Activated T-cell treated with anti-CD3 and anti-CD28 coated beads for 4 hours (primary cell): ENCODE results near the gene IPO9.
"Not testable (repeated sequence)": the region's sequence is repeated elsewhere in the genome, so short reads cannot be mapped to it uniquely, and the experiment has no call there.

Experiments used
- DNase-seq: peaks from one replicate; pipeline ENCODE4 v3.0.0-alpha.2; 2020

IPO9 gene

DNA sequence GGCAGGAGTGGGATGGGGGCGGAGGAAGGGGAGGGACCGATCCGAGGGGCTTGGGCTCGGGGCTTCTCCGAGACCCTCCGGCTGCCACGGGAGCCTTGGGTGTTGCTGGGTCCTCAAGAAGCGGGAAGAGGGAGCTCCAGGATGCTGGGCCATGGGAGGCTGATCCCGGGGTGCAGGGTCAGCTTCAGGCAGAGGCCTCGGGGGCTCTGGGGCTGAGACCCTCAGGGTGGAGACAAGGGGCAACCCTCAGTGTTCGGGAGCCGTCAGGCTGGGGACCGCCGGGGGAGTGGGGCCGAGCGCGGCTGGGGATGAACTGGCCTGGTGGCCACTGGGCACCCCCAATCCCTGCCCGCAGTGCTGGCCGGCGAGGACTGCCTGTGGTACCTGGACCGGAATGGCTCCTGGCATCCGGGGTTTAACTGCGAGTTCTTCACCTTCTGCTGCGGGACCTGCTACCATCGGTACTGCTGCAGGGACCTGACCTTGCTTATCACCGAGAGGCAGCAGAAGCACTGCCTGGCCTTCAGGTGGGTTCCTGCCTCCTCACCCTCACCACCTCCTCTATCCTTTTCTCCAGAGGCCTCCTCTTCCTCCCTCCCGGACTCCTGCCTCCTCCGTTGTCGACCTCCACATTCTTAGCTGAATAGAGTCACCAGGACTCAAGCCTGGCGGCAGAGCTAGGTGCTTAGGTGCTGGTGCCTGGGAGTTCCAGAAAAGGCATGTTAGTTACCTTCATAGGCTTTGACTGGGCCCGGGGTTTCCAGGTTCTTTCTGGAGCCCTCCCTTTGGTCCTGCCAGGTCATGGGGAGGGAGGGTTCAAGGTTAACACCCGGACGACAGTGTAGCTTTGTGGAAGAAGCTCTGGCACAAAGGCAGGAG is 60.4 kb downstream of the IPO9 start:
- DNase-seq, result no peak

DNA sequence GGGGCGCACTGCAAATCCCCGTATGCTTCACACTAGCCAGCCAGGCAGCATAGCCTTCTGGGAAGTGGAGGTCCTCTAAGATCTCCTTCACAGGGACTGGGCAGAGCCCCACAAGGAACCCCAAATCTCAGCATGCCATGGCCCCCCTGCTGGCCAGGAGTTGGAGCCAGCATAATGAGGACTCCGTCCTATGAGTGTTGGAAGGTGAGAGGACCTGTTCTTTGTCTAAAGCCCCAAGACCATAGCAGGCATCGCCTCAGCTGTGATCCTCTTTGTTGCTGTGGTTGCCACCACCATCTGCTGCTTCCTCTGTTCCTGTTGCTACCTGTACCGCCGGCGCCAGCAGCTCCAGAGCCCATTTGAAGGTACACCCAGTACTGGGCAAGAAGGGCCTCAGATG is 61.3 kb downstream of the IPO9 start:
- no peak for DNase-seq

DNA sequence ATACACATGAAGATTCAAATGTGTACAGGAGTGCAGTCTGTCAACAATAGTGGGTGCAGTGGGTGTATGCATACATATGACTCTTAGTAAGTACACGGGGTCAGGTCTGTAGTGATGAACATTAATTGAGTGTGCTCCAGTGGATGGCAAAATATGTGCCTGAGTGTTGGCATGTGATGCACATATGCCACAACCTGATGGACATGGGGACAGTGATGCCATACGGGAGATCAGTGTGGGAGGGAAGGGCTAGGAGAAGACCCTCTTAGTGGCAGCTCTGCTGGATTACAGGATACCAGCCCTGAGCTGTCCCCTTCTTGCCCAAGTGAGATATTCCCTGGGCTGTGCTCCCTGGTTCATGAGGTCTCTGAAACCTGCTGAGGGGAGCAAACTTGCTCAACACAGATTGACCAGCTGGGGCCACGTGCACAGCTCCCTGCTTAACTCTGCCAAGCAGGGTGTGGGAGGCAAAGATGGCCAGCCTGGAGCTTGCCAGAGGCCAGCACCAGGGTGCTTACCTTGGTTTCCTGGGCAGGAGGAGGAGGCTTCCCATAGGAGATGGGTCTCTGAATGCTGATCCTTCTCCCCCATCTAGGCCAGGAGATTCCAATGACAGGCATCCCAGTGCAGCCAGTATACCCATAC is 62.0 kb downstream of the IPO9 start:
- no peak for DNase-seq

DNA sequence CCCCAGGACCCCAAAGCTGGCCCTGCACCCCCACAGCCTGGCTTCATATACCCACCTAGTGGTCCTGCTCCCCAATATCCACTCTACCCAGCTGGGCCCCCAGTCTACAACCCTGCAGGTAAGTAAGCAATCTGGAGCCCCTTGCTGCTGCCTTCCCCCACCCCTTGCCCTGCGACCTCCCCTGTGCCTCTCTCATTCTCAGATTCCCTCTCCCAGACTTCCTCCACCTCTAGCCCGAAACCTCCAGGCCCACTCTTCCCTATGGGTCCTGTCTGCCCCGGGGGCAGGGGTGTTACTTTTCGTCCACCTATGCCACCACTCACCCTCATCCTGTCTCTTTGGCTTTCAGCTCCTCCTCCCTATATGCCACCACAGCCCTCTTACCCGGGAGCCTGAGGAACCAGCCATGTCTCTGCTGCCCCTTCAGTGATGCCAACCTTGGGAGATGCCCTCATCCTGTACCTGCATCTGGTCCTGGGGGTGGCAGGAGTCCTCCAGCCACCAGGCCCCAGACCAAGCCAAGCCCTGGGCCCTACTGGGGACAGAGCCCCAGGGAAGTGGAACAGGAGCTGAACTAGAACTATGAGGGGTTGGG is 62.6 kb downstream of the IPO9 start:
- no peak for DNase-seq

DNA sequence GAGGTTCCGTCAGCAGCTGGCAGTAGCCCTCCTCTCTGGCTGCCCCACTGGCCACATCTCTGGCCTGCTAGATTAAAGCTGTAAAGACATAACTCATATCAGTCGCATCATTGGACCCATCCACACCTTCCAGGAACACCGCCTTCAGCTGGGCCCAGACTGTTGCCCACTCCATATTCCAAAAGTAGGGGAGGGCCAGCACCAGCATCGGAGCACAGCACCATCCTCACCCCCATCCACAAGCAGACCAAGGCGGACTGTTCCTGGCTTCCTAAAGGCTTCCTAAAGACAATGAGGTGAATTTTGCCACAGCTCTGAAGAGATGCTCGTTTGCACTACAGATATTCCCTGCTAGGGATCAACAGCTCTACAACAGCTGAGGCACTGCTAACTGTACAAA is 63.3 kb downstream of the IPO9 start:
- DNase-seq, result no peak

DNA sequence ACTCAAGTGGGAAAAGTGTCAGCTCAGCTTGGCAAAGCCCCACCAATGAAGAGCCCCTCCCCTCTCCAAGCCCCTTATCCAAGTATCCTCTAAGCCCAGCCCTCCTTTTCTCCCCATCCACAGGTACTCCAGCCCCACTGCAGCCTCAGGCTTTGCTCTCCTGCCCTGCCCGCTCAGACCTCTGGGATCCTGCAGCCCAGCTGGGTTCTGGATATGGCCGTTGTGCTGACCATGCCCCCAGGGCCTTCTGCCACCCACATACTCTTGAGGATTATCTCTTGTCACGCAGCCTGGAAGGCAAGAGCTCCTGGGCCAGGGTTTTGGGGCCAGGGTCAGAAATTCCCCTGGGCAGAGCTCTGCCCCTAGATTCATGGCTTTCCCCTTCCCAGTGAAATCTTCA is 64.5 kb downstream of the IPO9 start:
- no peak for DNase-seq

DNA sequence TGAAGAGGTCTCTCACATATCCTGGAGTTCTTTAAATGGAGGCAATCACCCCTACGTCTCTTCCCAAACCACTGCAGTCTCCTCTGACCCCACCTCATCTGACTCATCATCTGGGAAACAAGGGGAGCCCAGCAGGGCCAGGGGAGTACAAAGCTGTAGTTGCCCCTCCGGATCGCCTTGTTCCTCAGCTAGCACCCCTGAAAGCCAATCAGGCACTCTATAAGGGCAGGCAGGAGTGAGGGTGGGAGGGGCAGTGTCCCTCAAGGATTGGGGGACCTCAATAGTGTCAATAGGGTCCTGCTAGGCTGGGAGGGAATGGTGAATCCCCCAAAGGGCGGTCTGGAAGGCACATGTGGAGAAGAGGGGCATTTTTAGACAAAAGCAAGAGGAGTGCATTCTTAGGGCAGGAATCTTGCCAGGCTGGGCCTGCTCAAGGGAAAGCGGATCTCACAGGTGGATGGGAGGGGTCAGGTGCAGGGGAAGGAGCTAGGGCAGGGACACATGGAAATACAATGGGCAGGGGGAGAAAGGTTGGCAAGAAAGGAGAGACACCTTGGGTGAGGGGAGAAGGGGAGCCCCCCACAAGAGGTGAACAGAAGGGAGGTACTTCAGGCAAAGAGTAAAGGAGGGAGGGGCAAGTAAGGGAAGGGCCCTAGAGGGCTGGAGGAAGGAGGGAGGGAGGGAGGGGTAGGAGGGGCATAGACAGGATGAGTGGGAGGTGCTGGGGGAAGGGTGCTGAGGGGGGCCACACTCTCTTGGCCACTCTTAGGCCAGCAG is 65.6 kb downstream of the IPO9 start:
- no peak for DNase-seq

DNA sequence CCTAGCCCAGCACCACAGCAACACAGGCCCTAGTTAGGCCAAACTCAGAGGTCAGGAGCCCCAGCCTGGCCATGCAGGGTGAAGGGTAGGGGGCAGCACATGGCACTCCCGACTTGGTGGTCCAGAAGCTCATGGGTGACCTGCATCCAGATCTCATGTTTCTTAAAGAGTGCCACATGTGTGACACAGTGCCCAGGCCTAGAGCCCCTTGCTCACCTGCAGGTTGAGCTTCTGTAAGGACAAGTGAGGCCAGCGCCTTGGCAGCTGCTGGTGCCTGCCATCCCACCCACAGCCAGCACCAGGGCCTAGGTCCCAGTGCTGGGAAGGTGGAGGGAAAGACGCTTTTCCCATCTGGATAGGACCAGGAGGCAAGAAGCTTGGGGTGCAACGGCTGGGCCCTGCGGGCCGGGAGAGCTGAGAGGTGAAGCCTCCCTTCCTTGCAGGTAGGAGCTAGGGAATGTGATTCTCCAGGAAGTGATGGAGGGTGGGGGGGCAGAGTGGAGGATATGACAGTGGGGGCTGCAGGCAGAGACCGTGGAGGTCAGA is 66.2 kb downstream of the IPO9 start:
- DNase-seq, result no peak

DNA sequence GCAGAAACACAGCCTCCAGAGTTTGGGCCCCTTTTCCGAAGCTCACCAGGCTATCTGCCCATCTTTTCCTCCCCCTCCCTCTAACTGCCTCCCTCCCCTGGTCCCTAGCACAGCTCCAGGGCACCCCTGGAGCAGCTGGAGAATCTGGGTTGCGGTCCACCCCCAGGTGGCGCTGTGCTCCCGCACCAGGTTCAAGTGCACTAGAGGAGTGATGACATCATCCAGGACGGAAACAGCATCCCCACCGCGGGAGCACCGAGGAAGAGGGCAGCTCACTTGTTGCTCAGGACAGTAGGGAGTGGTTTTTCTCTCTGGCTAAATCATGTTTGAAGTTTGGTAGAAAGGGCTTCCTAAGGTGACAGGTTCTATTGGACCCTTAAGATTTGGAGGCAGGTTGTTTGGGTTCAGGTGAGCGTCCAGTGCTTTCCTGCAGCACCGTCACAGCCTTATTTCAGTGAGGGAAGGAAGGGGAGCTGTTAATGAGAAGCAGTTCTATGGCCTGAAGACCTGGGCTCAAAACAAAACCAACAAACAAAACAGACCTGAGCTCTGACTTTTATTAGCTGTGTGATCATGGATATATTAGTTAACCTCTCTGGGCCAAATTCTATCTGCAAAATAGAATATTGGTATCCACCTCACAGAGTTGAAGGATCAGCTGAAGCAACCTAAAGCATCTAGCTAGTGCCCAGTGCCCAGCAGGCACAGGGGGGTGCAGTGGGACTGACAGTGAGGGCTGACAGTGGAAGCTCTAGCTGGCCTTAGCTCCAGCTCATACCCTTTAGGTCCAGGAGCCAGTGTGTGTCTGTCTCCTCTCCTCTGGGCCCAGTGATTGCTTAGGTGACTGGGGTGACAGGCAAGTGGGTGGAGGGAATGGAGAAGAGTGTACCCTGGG is 67.2 kb downstream of the IPO9 start:
- peak; percentile 63 for DNase-seq

DNA sequence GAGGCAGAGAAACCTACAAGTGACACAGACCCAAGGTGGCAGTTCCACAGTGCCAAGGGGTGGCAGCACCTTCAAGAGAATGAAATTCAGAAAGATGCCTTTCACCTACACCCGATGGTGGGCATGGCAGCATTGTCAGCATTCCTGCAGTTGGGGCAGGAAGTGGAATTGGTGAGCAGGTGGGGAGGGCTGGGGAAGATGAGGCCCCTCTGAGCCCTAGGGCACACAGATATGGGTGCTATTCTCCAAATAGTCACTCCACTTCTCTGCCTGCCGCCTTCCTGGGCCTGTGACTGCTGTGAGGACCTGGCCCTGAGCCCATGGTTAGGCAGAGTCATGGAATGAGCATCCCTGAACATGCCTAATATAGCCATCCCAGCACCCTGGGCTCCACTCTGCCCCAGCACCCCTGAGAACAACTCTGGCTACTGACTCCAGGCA is 68.0 kb downstream of the IPO9 start:
- no peak for DNase-seq

DNA sequence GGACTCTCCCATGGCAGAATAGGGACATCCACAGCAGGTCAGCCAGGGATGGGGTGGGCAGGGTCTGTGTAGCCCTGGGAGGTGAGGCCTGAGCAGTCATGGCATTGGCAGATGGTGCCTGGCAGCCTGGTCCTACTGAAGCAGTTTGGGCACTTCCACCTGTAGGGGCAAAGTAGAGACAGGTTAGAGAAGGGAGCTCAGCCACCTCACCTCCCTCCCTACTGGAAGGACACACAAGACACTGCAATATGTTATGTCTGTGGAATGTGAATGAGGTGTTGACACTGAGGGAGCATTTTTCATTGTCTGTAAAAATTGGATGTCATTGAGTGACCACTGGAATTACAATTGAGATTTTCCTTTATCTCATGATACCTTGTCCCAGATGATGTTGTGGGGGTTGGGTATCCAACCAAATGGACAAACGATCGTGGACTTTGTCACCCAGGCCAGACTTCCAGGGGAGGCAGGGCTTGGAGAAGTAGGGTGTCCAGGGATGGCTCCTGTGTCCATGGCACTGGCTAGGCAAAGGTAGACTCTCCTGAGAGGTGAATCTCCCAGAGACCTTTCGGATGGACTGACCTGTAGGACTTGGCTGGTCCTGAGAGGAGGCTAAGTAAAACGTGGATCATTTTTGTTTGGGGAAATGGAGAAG is 69.4 kb downstream of the IPO9 start:
- DNase-seq, result no peak

DNA sequence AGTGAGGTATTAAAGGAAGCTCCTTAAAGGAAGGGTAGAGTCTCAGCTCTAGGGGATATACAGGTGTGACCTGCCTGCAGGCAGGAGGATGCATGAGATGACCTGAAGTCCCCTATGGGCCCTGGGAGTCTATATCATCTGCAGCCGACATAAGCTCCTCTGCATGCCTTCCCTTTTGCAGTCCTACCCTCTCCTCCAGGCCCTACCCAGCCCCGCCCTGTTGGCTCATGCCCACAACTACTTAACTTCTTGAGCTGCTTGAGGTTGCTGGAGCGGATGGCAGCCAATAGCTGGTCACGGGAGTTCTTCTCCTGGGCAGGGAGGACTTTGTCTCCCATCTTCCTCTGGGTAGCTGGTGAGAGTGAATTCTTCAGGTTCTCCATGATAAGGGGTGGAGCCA is 70.0 kb downstream of the IPO9 start:
- no peak for DNase-seq

DNA sequence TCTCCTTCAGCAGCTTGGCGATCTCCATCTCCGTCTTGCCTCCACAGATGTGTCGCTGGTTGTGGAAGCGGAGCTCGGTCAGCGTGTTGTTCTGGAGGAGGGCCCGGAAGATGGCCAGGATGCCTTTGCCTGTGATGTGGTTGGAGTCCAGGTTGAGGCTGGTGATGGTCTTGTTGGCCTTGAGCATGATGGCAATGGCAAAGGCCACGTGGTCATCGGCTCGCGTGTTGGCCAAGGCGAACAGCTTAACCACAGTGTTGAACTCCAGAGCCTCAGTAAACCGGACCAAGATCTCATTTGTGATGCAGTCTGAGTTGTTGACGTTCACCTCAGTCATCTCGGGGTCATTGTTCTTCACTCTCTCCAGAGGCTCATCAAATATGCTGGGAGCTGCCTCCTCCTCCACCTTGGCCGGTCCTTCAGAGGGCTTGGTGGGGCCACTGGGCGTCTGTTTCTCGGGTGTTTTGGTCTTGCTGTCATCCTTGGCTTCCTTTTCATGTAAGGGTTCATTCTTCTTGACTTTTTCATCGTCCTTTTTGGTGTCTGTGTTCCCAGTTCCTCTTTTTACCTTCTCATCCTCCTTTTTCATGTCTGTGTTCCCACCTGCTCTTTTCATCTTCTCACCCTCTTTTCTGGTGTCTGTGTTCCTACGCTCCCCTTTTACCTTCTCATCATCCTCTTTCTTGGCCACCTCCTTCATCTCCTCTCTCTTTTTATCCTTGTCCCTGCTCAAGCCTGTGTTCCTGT is 70.9 kb downstream of the IPO9 start:
- DNase-seq, result no peak

DNA sequence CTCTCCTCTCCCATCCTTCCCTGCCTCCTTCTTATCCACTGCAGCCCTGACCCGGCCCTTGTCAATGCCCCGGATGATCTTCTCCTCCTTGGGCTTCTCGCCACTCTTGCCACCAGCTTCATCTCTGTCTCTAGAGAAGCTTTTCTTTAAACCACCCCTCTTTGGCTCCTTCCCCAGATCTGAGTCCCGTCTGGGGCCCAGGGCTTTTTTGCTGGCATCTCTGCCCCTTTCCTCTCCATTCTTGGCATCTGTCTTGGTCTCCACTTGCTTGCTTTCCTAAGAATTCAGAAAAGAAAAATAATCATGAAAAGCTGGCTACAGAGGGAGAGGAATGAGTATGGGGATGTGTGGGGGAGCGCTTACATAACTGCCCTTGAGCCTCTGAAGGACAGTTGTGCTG is 71.5 kb downstream of the IPO9 start:
- no peak for DNase-seq

DNA sequence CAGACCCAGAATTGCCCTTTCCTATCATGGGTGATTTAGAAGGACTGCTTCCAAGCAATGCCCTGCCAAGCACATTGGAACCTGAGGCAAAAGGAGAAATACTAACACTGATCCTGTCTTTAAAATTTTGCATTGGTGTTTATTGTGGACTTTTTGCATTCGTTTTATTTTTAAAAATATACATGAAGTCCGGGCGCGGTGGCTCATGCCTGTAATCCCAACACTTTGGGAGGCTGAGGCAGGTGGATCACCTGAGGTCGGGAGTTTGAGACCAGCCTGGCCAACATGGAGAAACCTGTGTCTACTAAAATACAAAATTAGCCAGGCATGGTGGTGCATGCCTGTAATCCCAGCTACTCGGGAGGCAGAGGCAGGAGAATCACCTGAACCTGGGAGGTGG is 72.1 kb downstream of the IPO9 start:
- DNase-seq, result not testable (repeated sequence)

DNA sequence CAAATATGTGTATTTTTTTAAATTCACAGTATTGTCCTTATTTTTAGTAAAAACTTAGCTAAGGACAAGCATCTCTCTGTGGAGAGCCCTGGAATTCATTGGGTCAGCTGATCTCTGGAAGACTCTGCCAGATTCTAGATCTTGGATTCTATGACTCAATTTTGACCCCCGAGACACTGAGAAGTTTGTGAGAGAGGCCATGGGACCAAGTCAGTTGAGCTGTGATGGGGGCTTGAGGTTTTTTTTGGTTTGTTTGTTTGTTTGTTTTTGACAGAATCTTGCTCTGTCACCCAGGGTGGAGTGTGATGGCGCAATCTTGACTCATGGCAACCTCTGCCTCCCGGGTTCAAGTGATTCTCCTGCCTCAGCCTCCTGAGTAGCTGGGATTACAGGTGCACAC is 73.2 kb downstream of the IPO9 start:
- no peak for DNase-seq

DNA sequence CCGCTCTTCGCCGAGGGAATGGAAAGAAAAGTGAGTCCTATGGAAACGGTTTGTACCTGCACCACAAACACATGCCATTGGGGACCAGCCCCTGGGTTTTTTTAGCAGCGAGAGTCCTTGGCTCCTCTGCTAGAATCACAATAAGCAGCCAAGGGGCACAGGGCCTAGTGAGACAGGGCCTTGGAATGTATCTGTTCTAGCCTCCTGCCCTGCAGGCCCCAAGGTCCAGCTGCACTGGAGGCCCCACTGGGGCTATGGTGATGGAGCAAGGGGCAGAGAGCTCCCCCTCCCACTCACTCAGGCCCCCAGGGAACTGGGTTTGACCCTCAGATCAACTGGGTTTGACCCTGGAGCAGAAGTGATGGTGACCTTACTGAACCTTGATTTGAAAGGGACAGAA is 74.2 kb downstream of the IPO9 start:
- DNase-seq, result no peak

DNA sequence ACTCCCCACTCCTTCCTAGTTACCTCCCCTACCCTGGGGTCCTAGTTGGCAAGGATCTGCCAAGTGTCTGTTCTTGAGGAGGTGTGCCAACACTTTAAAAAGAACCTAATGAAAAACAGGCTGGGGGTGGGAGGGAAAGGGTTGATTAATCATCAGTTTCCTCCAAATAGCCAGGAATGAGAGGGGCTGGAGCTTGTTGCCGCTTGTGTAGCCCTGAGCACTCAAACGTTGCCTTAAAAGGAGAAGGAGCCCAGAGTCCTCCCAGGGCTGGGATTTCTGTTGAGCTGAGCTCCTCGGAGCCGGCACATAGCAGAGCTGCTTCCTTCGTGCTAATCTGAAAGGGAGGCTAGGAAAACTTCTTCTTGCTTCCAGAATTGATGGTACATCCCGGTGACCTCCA is 75.6 kb downstream of the IPO9 start:
- DNase-seq, result no peak

DNA sequence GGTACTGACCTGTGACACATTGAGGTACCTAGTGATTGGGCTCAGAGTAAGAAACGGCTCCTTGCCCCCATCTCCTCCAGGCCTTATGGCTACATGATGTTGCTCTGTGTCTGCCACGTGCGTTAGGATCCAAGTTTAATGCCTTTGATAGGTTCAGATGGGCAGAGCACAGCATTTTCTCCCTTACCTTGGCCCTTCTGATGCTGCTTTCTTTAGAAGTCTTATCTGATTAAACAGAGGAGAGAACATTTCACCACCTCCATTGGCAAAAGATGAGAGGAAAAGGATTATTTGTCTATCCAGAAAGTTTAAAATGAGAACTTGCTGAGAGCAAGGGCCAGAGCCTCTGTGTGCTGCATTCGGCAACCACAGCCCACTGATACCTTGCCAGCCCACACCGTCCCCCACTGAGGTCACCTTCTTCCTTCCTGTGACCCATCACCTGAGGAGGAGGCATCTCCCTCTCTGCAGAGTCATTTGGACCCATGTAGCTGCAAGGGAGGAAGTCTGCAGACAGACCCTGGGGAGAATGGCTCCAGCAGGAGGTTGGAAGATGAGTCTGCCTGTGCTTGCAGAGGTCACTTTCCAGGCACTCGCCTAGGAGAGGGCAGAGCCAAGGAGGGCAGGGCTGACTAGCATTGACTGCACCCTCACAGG is 76.4 kb downstream of the IPO9 start:
- no peak for DNase-seq

DNA sequence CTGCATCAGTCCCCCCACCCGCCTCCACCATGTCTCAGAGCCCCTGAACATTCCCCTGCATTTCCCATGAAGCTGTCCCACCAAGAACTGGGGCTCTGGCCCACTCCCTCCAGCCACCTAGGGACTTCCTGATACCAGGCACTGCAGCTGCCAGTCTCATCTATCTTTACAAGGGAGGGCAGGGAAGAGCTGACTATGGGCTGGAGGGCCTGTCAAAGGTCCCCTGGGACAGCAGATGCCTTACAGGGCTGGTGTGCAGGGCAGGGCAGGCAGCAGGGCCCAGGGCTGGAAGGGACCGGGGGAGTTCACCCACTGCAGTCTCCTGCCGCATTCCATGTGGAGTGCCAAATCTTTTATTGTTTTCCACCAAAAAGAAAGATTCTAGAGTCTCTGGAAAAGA is 77.4 kb downstream of the IPO9 start:
- no peak for DNase-seq
